HEK293 (cell line): ENCODE results near the gene NPDC1.

Experiments used
- CTCF ChIA-PET: fragments of 350-600 bp; formaldehyde crosslinking; extraction: SDS; loops from one replicate; lab custom pipeline; 2021; ENCODE audit warnings: antibody characterized with exemption; lab: Yijun Ruan, JAX
- POLR2A ChIA-PET: fragments of 300-600 bp; formaldehyde crosslinking; extraction: SDS; loops from one replicate; lab custom pipeline; 2020; ENCODE audit warnings: antibody characterized with exemption, inconsistent platforms; lab: Yijun Ruan, JAX
- H3K27ac ChIP-seq: fragments of 200-500 bp; sonication (Bioruptor generic); 2 replicates; pipeline ENCODE4 v1.5.1; 2014; ENCODE audit warnings: low read depth, low read length, control low read depth, inconsistent platforms; ENCODE audit errors: extremely low read depth
- H3K36me3 ChIP-seq, 2 experiments: fragments of 200-500 bp in 1 of 2; sonication (Bioruptor generic) in 1 of 2; 1 replicate in 1 of 2; 2 replicates in 1 of 2; pipeline ENCODE4 v1.5.1; 2014 to 2017; ENCODE audit warnings: inconsistent platforms in 2 of 2, low read length in 2 of 2; ENCODE audit not compliant: control insufficient read depth in 2 of 2, insufficient read depth in 1 of 2
- H3K4me1 ChIP-seq: fragments of 200-500 bp; sonication (Bioruptor generic); 2 replicates; pipeline ENCODE4 v1.5.1; 2014; ENCODE audit warnings: mild to moderate bottlenecking, low read length, inconsistent platforms; ENCODE audit not compliant: control insufficient read depth, insufficient read depth
- H3K4me3 ChIP-seq: 2 replicates; pipeline ENCODE4 v1.5.1; 2011; ENCODE audit warnings: low read depth, mild to moderate bottlenecking, control low read depth, low read length, moderate library complexity
- H3K9me3 ChIP-seq: fragments of 200-500 bp; sonication (Bioruptor generic); 2 replicates; pipeline ENCODE4 v1.5.1; 2014; ENCODE audit warnings: low read depth, low read length, inconsistent platforms; ENCODE audit not compliant: control insufficient read depth, insufficient read depth
- BCL11B ChIP-seq: fragments of 450-650 bp; formaldehyde crosslinking; IDR thresholded peaks from 2 replicates; pipeline ENCODE4 v1.5.1; 2016; ENCODE audit warnings: low read depth, missing biosample characterization, missing genetic modification characterization
- BCL6B ChIP-seq: fragments of 450-650 bp; formaldehyde crosslinking; IDR thresholded peaks from 2 replicates; pipeline ENCODE4 v1.5.1; 2017; ENCODE audit warnings: missing biosample characterization, missing genetic modification characterization
- ELK4 ChIP-seq: IDR thresholded peaks from 2 replicates; pipeline ENCODE4 v1.6.1; 2011; ENCODE audit warnings: mild to moderate bottlenecking, low read depth, low read length, borderline replicate concordance
- HIC1 ChIP-seq: fragments of 450-650 bp; formaldehyde crosslinking; IDR thresholded peaks from 2 replicates; pipeline ENCODE4 v1.5.1; 2016; ENCODE audit warnings: missing biosample characterization, missing genetic modification characterization
- KLF1 ChIP-seq: fragments of 450-650 bp; formaldehyde crosslinking; IDR thresholded peaks from 2 replicates; pipeline ENCODE4 v1.5.1; 2016; ENCODE audit warnings: missing biosample characterization, missing genetic modification characterization
- MEIS1 ChIP-seq: sonication (generic); formaldehyde crosslinking; IDR thresholded peaks from 2 replicates; pipeline ENCODE4 v1.8.1; 2022; ENCODE audit warnings: missing genetic modification reagents, mild to moderate bottlenecking, borderline replicate concordance
- PATZ1 ChIP-seq: fragments of 450-650 bp; formaldehyde crosslinking; IDR thresholded peaks from 2 replicates; pipeline ENCODE4 v1.5.1; 2016; ENCODE audit warnings: missing biosample characterization, missing genetic modification characterization
- ZBTB44 ChIP-seq: fragments of 450-650 bp; IDR thresholded peaks from 2 replicates; pipeline ENCODE4 v1.5.1; 2018; ENCODE audit warnings: missing biosample characterization, mild to moderate bottlenecking, missing genetic modification characterization
- ZBTB7A ChIP-seq: fragments of 450-650 bp; formaldehyde crosslinking; IDR thresholded peaks from 2 replicates; pipeline ENCODE4 v1.5.1; 2016; ENCODE audit warnings: low read depth, missing biosample characterization, missing genetic modification characterization
- ZFHX2 ChIP-seq: fragments of 450-650 bp; formaldehyde crosslinking; conservative IDR thresholded peaks from 2 replicates; pipeline ENCODE4 v1.5.1; 2016; ENCODE audit warnings: missing biosample characterization, missing genetic modification characterization
- ZNF146 ChIP-seq: fragments of 450-650 bp; formaldehyde crosslinking; IDR thresholded peaks from 2 replicates; pipeline ENCODE4 v1.5.1; 2016; ENCODE audit warnings: missing biosample characterization, missing genetic modification characterization
- ZNF214 ChIP-seq: fragments of 450-650 bp; formaldehyde crosslinking; IDR thresholded peaks from 2 replicates; pipeline ENCODE4 v1.5.1; 2017; ENCODE audit warnings: missing biosample characterization, mild to moderate bottlenecking, missing genetic modification characterization, borderline replicate concordance
- ZNF561 ChIP-seq: fragments of 450-650 bp; IDR thresholded peaks from 2 replicates; pipeline ENCODE4 v1.5.1; 2018; ENCODE audit warnings: missing biosample characterization, missing genetic modification characterization, borderline replicate concordance
- ZNF600 ChIP-seq: fragments of 450-650 bp; formaldehyde crosslinking; IDR thresholded peaks from 2 replicates; pipeline ENCODE4 v1.5.1; 2016; ENCODE audit warnings: missing biosample characterization, missing genetic modification characterization
- ZNF629 ChIP-seq: fragments of 450-650 bp; formaldehyde crosslinking; IDR thresholded peaks from 2 replicates; pipeline ENCODE4 v1.5.1; 2017; ENCODE audit warnings: missing biosample characterization, missing genetic modification characterization
- ZNF670 ChIP-seq: fragments of 450-650 bp; formaldehyde crosslinking; IDR thresholded peaks from 2 replicates; pipeline ENCODE4 v1.5.1; 2016; ENCODE audit warnings: missing biosample characterization, missing genetic modification characterization, low read depth
- ZNF837 ChIP-seq: fragments of 450-650 bp; formaldehyde crosslinking; IDR thresholded peaks from 2 replicates; pipeline ENCODE4 v1.5.1; 2016; ENCODE audit warnings: missing biosample characterization, missing genetic modification characterization
- ZSCAN5A ChIP-seq: fragments of 450-650 bp; formaldehyde crosslinking; IDR thresholded peaks from 2 replicates; pipeline ENCODE4 v1.5.1; 2016; ENCODE audit warnings: missing biosample characterization, missing genetic modification characterization

The NPDC1 gene

GRCh38 chr9:137066096-137066861 lies 20.3 kb upstream of the NPDC1 start:
- Histone ChIP-seq H3K4me1 (peaks cover 10% of the 10 kb centered on the region; the same call in 1 of the 2 replicates), H3K9me3 (no peaks in the 10 kb centered on the region), H3K36me3 (peaks cover 0 to 17% of the 10 kb centered on the region in 2 experiments; a peak in 1 of 3 replicates), H3K4me3 (no peak overlapping the region), H3K27ac (no peak overlapping the region)
- ChIA-PET CTCF (interaction anchor here (0.6 to 11.3 kb wide), 18 partner anchors 10 to 316 kb away, joined by 3 to 237 read pairs (median 6); partner anchors contain the start of genes ABCA2, CYSRT1, ENTPD2 and MAN1B1), POLR2A (interaction anchor here (9.1 kb wide), 1 partner anchor 17 kb away, joined by 137 read pairs; the partner anchor contains the start of gene MAN1B1)
- TF ChIP-seq ZNF629 (tag by site-specific recombination) (no peak), ZNF214 (tag by site-specific recombination) (no peak), KLF1 (tag by site-specific recombination) (peak; percentile 23; the same call in 1 of the 2 replicates), ZNF146 (tag by site-specific recombination) (no peak), BCL11B (tag by site-specific recombination) (no peak), MEIS1 (CRISPR knock-in tag) (no peak), ELK4 (no peak), ZSCAN5A (tag by site-specific recombination) (no peak), HIC1 (peak; percentile 54)

GRCh38 chr9:137065336-137065967 lies 19.5 kb upstream of the NPDC1 start:
- Histone ChIP-seq H3K9me3 (no peaks in the 10 kb centered on the region), H3K27ac (no peak overlapping the region), H3K36me3 (peaks cover 0 to 17% of the 10 kb centered on the region in 2 experiments; a peak in 1 of 3 replicates), H3K4me3 (no peak overlapping the region), H3K4me1 (peaks cover 6% of the 10 kb centered on the region; the same call in 1 of the 2 replicates)
- ChIA-PET CTCF (interaction anchor here (0.6 to 11.3 kb wide), 11 partner anchors 9 to 277 kb away, joined by 3 to 237 read pairs (median 11); partner anchors contain the start of genes ABCA2, ENTPD2, MAN1B1 and NPDC1), POLR2A (interaction anchor here (9.1 kb wide), 1 partner anchor 18 kb away, joined by 137 read pairs; the partner anchor contains the start of gene MAN1B1)
- TF ChIP-seq ZBTB7A (peak; percentile 20; the same call in 1 of the 2 replicates), PATZ1 (no peak), ZNF561 (no peak), ZNF670 (no peak), ZBTB44 (0 out of 2 replicates have a peak, but pooled peaks have one; percentile 37), ZNF600 (tag by site-specific recombination) (peak; percentile 55), BCL6B (tag by site-specific recombination) (no peak), ZFHX2 (tag by site-specific recombination) (peak; percentile 56), ZNF837 (no peak)
